ENCODE results near the gene ECM2. TPM values are rescaled to one million over a fixed set of nuclear protein-coding genes. Genes with fewer than 3 reads are reported as not detected.

Gene ECM2
- total and polyA plus RNA-seq, 2 experiments from 2014 or later: 2.4 to 4.5 TPM

GRCh38 chr9:92506184-92506857 lies 29.5 kb downstream of the ECM2 start:
- peak overlapping the region; percentile 81 for H3K9ac ChIP-seq

GRCh38 chr9:92504881-92505280 lies 30.9 kb downstream of the ECM2 start:
- Histone ChIP-seq H3K36me3 (ENCODE audit: low read depth) (no peaks in the 10 kb centered on the region), H3K27me3 (replicated peaks; ENCODE audit: insufficient read depth) (no peaks in the 10 kb centered on the region), H3F3A (ENCODE audit: insufficient read depth) (peaks cover 38% of the 10 kb centered on the region), H2AFZ (peak overlapping the region; percentile 69), H3K4me1 (ENCODE audit: insufficient read depth) (peaks cover 56% of the 10 kb centered on the region), H4K20me1 (ENCODE audit: insufficient read depth) (no peaks in the 10 kb centered on the region), H3K27ac (peak overlapping the region; percentile 98), H3K4me3 (peak overlapping the region; percentile 64), H3K4me2 (ENCODE audit: unreplicated experiment) (peak overlapping the region; percentile 77), H3K9ac (peak overlapping the region; percentile 81), H3K9me2 (ENCODE audit: insufficient read depth) (no peaks in the 10 kb centered on the region), H3K79me2 (ENCODE audit: insufficient read depth) (no peaks in the 10 kb centered on the region), H3K9me3 (ENCODE audit: low read depth) (no peaks in the 10 kb centered on the region)
- peak; percentile 58 for DNase-seq
- in situ Hi-C loops (cut with MboI): no loop called here
- 95 to 100% methylated on average over 2 of the region's 2 CpGs for WGBS, 2 experiments (ENCODE audit: low coverage in 1 of 2, low lambda C conversion rate in 2 of 2, missing lambda C conversion rate in 2 of 2)
- TF ChIP-seq EZH2phosphoT487 (IDR thresholded peaks at IDR 0.05; ENCODE audit: insufficient read depth, low read depth): no peak
- no peak for TF ChIP-seq EZH2 (IDR thresholded peaks at IDR 0.05; ENCODE audit: insufficient read depth, poor library complexity, severe bottlenecking)

More at GRCh38 chr9:92506184-92506857, 29.5 kb downstream of the ECM2 start:
- Histone ChIP-seq H4K20me1 (ENCODE audit: insufficient read depth) (no peaks in the 10 kb centered on the region), H3K4me1 (ENCODE audit: insufficient read depth) (peaks cover 52% of the 10 kb centered on the region), H2AFZ (peak overlapping the region; percentile 69), H3K9me3 (ENCODE audit: low read depth) (no peaks in the 10 kb centered on the region), H3K36me3 (ENCODE audit: low read depth) (no peaks in the 10 kb centered on the region), H3F3A (ENCODE audit: insufficient read depth) (peaks cover 37% of the 10 kb centered on the region), H3K27me3 (replicated peaks; ENCODE audit: insufficient read depth) (no peaks in the 10 kb centered on the region), H3K9me2 (ENCODE audit: insufficient read depth) (no peaks in the 10 kb centered on the region), H3K4me3 (peak overlapping the region; percentile 64), H3K4me2 (ENCODE audit: unreplicated experiment) (peak overlapping the region; percentile 77), H3K79me2 (ENCODE audit: insufficient read depth) (no peaks in the 10 kb centered on the region), H3K27ac (peak overlapping the region; percentile 98)
- in situ Hi-C loops (cut with MboI): no loop called here
- 0 to 1% methylated on average over 3 of the region's 3 CpGs for WGBS, 2 experiments (ENCODE audit: low coverage in 1 of 2, low lambda C conversion rate in 2 of 2, missing lambda C conversion rate in 2 of 2)
- TF ChIP-seq EZH2phosphoT487 (IDR thresholded peaks at IDR 0.05; ENCODE audit: insufficient read depth, low read depth) (no peak), EZH2 (IDR thresholded peaks at IDR 0.05; ENCODE audit: insufficient read depth, poor library complexity, severe bottlenecking) (no peak)
- DNase-seq: peak; percentile 94

GRCh38 chr9:92503156-92503555 lies 32.6 kb downstream of the ECM2 start:
- H3F3A ChIP-seq (ENCODE audit: insufficient read depth): peaks cover 42% of the 10 kb centered on the region
- no peaks in the 10 kb centered on the region for H3K36me3 ChIP-seq (ENCODE audit: low read depth)
- H3K9ac ChIP-seq: no peak overlapping the region
- H2AFZ ChIP-seq: no peak overlapping the region
- H3K4me1 ChIP-seq (ENCODE audit: insufficient read depth): peaks cover 65% of the 10 kb centered on the region
- in situ Hi-C loops (cut with MboI): no loop called here
- no peaks in the 10 kb centered on the region for H3K9me3 ChIP-seq (ENCODE audit: low read depth)
- no peaks in the 10 kb centered on the region for H3K79me2 ChIP-seq (ENCODE audit: insufficient read depth)
- 70 to 71% methylated on average over 2 of the region's 2 CpGs for whole genome bisulfite sequencing, 2 experiments (ENCODE audit: low coverage in 1 of 2, low lambda C conversion rate in 2 of 2, missing lambda C conversion rate in 2 of 2)
- H3K4me2 ChIP-seq (ENCODE audit: unreplicated experiment): no peak overlapping the region
- DNase-seq: no peak
- H3K27ac ChIP-seq: no peak overlapping the region
- no peaks in the 10 kb centered on the region for H3K27me3 ChIP-seq (replicated peaks; ENCODE audit: insufficient read depth)
- no peaks in the 10 kb centered on the region for H4K20me1 ChIP-seq (ENCODE audit: insufficient read depth)
- no peak overlapping the region for H3K4me3 ChIP-seq
- H3K9me2 ChIP-seq (ENCODE audit: insufficient read depth): no peaks in the 10 kb centered on the region
- TF ChIP-seq EZH2phosphoT487 (IDR thresholded peaks at IDR 0.05; ENCODE audit: insufficient read depth, low read depth): no peak
- no peak for TF ChIP-seq EZH2 (IDR thresholded peaks at IDR 0.05; ENCODE audit: insufficient read depth, poor library complexity, severe bottlenecking)

- Histone ChIP-seq H2AFZ (peak overlapping the region; percentile 47; the same call in 1 of the 2 replicates), H3K4me2 (ENCODE audit: unreplicated experiment) (no peak overlapping the region), H3K4me3 (no peak overlapping the region), H3K79me2 (ENCODE audit: insufficient read depth) (no peaks in the 10 kb centered on the region), H4K20me1 (ENCODE audit: insufficient read depth) (no peaks in the 10 kb centered on the region), H3K9ac (no peak overlapping the region; the same call in 1 of the 2 replicates), H3K27me3 (replicated peaks; ENCODE audit: insufficient read depth) (no peaks in the 10 kb centered on the region), H3K36me3 (ENCODE audit: low read depth) (no peaks in the 10 kb centered on the region), H3K27ac (peak overlapping the region; percentile 24; the same call in 1 of the 2 replicates), H3F3A (ENCODE audit: insufficient read depth) (peaks cover 37% of the 10 kb centered on the region), H3K4me1 (ENCODE audit: insufficient read depth) (peaks cover 53% of the 10 kb centered on the region), H3K9me3 (ENCODE audit: low read depth) (no peaks in the 10 kb centered on the region), H3K9me2 (ENCODE audit: insufficient read depth) (no peaks in the 10 kb centered on the region)
- in situ Hi-C loops (cut with MboI): no loop called here
- peak; percentile 77 for DNase-seq
- TF ChIP-seq EZH2 (IDR thresholded peaks at IDR 0.05; ENCODE audit: insufficient read depth, poor library complexity, severe bottlenecking) (no peak), EZH2phosphoT487 (IDR thresholded peaks at IDR 0.05; ENCODE audit: insufficient read depth, low read depth) (no peak)
- 71 to 72% methylated on average over 5 of the region's 5 CpGs for WGBS, 2 experiments (ENCODE audit: low coverage in 1 of 2, low lambda C conversion rate in 2 of 2, missing lambda C conversion rate in 2 of 2)
These were observed 34.0 kb downstream of the ECM2 start for GRCh38 chr9:92501671-92502393.

Data from GM23248 (cell line).